Measurements from ENCODE around the gene PRR23E. TPM values are rescaled to one million over a fixed set of nuclear protein-coding genes. Genes with fewer than 3 reads are reported as not detected.

The PRR23E gene
- total RNA-seq, 1 donor from 2014 or later: not detected

GRCh38 chr3:127213381-127213918 is 20.5 kb downstream of the PRR23E start:
- H3K27me3 Mint-ChIP-seq: peaks cover 22% of the 10 kb centered on the region
- H3K4me1 Mint-ChIP-seq (ENCODE audit: unreplicated experiment): no peaks in the 10 kb centered on the region
- H3K27ac Mint-ChIP-seq: no peak overlapping the region
- H3K9me3 Mint-ChIP-seq: no peaks in the 10 kb centered on the region
- no peak overlapping the region for H3K4me3 Mint-ChIP-seq
- DNase-seq (ENCODE audit: extremely low spot score, unreplicated experiment): peak; percentile 39
- H3K36me3 Mint-ChIP-seq: no peaks in the 10 kb centered on the region
- TF ChIP-seq, protein P1, sequence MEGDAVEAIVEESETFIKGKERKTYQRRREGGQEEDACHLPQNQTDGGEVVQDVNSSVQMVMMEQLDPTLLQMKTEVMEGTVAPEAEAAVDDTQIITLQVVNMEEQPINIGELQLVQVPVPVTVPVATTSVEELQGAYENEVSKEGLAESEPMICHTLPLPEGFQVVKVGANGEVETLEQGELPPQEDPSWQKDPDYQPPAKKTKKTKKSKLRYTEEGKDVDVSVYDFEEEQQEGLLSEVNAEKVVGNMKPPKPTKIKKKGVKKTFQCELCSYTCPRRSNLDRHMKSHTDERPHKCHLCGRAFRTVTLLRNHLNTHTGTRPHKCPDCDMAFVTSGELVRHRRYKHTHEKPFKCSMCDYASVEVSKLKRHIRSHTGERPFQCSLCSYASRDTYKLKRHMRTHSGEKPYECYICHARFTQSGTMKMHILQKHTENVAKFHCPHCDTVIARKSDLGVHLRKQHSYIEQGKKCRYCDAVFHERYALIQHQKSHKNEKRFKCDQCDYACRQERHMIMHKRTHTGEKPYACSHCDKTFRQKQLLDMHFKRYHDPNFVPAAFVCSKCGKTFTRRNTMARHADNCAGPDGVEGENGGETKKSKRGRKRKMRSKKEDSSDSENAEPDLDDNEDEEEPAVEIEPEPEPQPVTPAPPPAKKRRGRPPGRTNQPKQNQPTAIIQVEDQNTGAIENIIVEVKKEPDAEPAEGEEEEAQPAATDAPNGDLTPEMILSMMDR (conservative IDR thresholded peaks at IDR 0.05): no peak

DNA sequence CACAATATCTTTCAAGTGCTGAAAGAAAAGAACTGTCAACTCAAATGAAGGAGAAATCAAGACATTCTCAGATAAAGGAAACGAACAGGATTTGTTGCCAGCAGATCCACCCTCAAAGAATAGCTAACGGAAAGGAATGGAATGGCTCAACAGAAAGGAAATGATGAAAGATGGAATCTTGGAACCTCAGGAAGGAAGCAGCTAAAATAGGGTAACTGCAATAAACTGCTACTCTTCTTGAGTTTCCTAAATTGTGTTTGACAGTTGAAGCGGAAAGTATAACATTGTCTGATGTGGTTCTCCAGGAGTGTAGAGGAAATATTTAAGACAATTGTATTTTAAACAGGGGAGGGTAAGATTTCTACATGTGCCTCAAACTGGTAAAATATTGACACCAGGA is 22.0 kb downstream of the PRR23E start:
- Mint-ChIP-seq H3K9me3 (no peaks in the 10 kb centered on the region), H3K4me1 (ENCODE audit: unreplicated experiment) (no peaks in the 10 kb centered on the region), H3K27me3 (peaks cover 22% of the 10 kb centered on the region), H3K4me3 (no peak overlapping the region), H3K36me3 (no peaks in the 10 kb centered on the region), H3K27ac (no peak overlapping the region)
- TF ChIP-seq, protein P1 (conservative IDR thresholded peaks at IDR 0.05): no peak
- no peak for DNase-seq (ENCODE audit: extremely low spot score, unreplicated experiment)

DNA sequence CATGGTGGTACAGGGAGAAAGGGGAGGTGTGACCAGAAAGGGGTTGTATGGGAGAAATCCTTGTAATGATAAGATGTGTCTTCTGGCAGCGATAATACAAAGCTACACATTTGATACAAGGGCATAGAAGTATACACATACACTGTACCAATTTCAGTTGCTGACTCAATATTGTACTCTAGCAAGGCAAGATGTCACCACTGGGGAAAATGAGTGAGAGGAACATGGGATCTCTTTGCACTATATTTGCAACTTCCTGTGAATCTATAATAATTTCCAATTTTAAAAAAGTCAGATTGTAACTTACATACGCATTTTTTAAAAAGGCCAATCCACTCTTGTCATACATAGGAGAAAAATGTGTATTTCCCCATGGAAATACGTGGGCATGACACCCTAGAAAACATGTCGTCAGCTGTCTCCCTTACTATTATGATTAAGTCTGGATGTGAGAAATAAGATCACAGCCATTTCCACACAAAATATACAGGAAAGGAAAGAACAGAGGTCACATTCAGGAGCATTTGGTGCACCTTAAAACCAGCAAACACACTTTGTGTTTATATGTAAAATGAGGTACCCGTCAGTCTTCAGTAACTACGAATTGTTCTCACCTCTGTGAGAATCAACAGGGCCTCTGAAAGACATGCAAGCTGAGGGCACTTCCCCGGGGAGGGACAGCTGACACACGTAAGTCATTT is 22.9 kb downstream of the PRR23E start:
- Mint-ChIP-seq H3K27ac (no peak overlapping the region), H3K4me1 (ENCODE audit: unreplicated experiment) (peaks cover 6% of the 10 kb centered on the region)
- TF ChIP-seq, protein P1 (conservative IDR thresholded peaks at IDR 0.05): no peak

GRCh38 chr3:127216415-127217261 is 23.7 kb downstream of the PRR23E start:
- Mint-ChIP-seq H3K27ac (no peak overlapping the region), H3K36me3 (no peaks in the 10 kb centered on the region), H3K27me3 (peaks cover 22% of the 10 kb centered on the region), H3K4me1 (ENCODE audit: unreplicated experiment) (peaks cover 9% of the 10 kb centered on the region), H3K4me3 (no peak overlapping the region), H3K9me3 (no peaks in the 10 kb centered on the region)
- peak; percentile 34 for DNase-seq (ENCODE audit: extremely low spot score, unreplicated experiment)
- TF ChIP-seq, protein P1 (conservative IDR thresholded peaks at IDR 0.05): no peak

More for the DNA sequence above, 22.9 kb downstream of the PRR23E start:
- no peaks in the 10 kb centered on the region for H3K36me3 Mint-ChIP-seq
- H3K4me3 Mint-ChIP-seq: no peak overlapping the region
- DNase-seq (ENCODE audit: extremely low spot score, unreplicated experiment): no peak
- H3K9me3 Mint-ChIP-seq: no peaks in the 10 kb centered on the region
- peaks cover 22% of the 10 kb centered on the region for H3K27me3 Mint-ChIP-seq

DNA sequence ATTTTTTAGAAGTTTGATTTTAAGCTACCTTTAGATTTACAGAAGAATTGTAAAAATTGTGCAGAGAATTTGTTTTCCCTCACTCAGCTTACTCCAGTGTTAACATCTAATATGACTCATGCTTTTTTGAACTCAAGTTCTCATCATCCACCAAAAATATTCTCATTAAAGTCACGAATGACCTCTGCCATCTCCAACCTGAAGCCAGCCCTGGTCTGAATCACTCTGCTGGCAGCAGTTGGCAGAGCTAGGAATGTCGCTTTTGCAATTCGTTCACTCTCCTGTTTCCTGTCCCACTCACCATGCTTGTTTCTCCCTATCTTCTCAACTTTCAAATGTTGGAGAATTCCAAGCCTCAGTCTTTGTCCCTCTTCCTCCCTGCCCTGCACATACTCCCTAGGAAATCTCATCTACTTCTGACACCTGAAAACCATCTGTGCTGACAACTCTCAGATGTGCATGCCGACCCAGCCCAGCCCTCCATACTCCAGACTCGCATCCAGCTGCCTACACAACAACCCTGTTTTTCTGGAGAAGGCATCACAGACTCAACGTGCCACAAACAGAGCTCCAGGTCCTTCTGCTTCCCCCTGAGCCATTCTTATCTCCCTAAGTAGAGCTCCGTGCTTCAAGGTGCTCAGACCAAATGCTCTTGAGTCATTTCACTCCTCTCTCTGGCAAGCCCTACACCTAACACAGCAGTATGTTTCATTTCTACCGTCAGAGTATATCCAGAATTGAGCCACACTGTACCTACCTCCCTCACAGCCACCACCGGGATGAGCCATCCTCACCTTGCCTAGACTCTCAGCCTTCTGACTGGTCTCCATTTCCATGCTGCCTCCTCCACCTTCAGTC is 24.9 kb downstream of the PRR23E start:
- Mint-ChIP-seq H3K4me3 (no peak overlapping the region), H3K4me1 (ENCODE audit: unreplicated experiment) (peaks cover 9% of the 10 kb centered on the region), H3K9me3 (no peaks in the 10 kb centered on the region), H3K27me3 (peaks cover 21% of the 10 kb centered on the region), H3K36me3 (no peaks in the 10 kb centered on the region), H3K27ac (no peak overlapping the region)
- no peak for DNase-seq (ENCODE audit: extremely low spot score, unreplicated experiment)
- TF ChIP-seq, protein P1 (conservative IDR thresholded peaks at IDR 0.05): no peak
